Measurements from ENCODE around the gene RNFT2. TPM values are rescaled to one million over a fixed set of nuclear protein-coding genes. Genes with fewer than 3 reads are reported as not detected.

RNFT2 gene
- total RNA-seq, 2 experiments from 2014 or later: 4.9 to 6.0 TPM

- CTCF ChIA-PET: interaction anchor here (1.2 kb wide), 2 partner anchors 12 to 18 kb away, joined by 4 to 5 read pairs; no protein-coding TSS in a partner anchor
- Mint-ChIP-seq H3K4me1 (ENCODE audit: low read depth) (no peaks in the 10 kb centered on the region), H3K27ac (no peak overlapping the region), H3K4me3 (no peak overlapping the region), H3K9me3 (no peaks in the 10 kb centered on the region), H3K27me3 (peaks cover 35% of the 10 kb centered on the region), H3K36me3 (ENCODE audit: low read depth) (no peaks in the 10 kb centered on the region)
- H3K27me3 ChIP-seq (ENCODE audit: control insufficient read depth in 1 of 2, insufficient read depth in 2 of 2, low read length in 2 of 2): peaks cover 12 to 16% of the 10 kb centered on the region in 2 experiments
- H3K27ac ChIP-seq (ENCODE audit: low read depth in 1 of 2, low read length in 2 of 2): no peak overlapping the region
- peaks cover 0 to 5% of the 10 kb centered on the region in 2 experiments for H3K9me3 ChIP-seq (ENCODE audit: control insufficient read depth in 1 of 2, insufficient read depth in 1 of 2, low read length in 2 of 2)
- intact Hi-C loops (cut with DNase I, micrococcal nuclease): no loop called here
- no peak for TF ChIP-seq CTCF (IDR thresholded peaks at IDR 0.05)
- no peak overlapping the region for H3K4me3 ChIP-seq (ENCODE audit: low read length)
- DNase-seq (no peak), ATAC-seq (ENCODE audit: poor library complexity) (no peak)
- no peaks in the 10 kb centered on the region for H3K36me3 ChIP-seq (ENCODE audit: insufficient read depth, low read length)
- POLR2A ChIA-PET: interaction anchor here (1.0 kb wide), 1 partner anchor 455 kb away, joined by 3 read pairs; no protein-coding TSS in a partner anchor
- no peaks in the 10 kb centered on the region for H3K4me1 ChIP-seq (ENCODE audit: insufficient read depth, low read length)
Measured at GRCh38 chr12:116691205-116691604, 46.9 kb upstream of the RNFT2 start.

DNA sequence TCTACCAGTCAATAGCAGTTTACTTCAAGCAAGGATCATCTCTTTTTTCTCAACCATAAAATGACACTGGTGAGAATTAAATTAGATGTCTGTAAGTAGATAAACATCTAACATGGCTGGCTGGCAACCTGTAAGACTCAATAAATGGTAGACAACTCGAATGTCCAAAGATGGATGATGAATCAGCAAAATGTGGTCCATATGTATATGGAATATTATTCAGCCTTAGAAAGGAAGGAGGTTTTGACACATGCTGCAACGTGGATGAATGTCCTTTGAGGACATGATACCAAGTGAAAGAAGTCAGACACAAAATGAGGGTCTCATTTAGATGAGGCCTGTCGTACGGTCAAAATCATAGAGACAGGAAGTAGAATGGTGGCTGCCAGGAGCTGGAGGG is 46.5 kb upstream of the RNFT2 start:
- H3K9me3 Mint-ChIP-seq: no peaks in the 10 kb centered on the region
- DNase-seq (no peak), ATAC-seq (ENCODE audit: poor library complexity) (no peak)
- no peak overlapping the region for H3K27ac Mint-ChIP-seq
- intact Hi-C loops (cut with DNase I, micrococcal nuclease): no loop called here
- H3K9me3 ChIP-seq (ENCODE audit: control insufficient read depth in 1 of 2, insufficient read depth in 1 of 2, low read length in 2 of 2): peaks cover 0 to 5% of the 10 kb centered on the region in 2 experiments
- peaks cover 13 to 16% of the 10 kb centered on the region in 2 experiments for H3K27me3 ChIP-seq (ENCODE audit: control insufficient read depth in 1 of 2, insufficient read depth in 2 of 2, low read length in 2 of 2)
- H3K4me3 Mint-ChIP-seq: no peak overlapping the region
- ChIA-PET CTCF (interaction anchor here (1.2 kb wide), 1 partner anchor 12 kb away, joined by 4 read pairs; no protein-coding TSS in a partner anchor), POLR2A (no interaction called here)
- H3K27ac ChIP-seq (ENCODE audit: low read depth in 1 of 2, low read length in 2 of 2): no peak overlapping the region
- H3K36me3 Mint-ChIP-seq (ENCODE audit: low read depth): no peaks in the 10 kb centered on the region
- no peaks in the 10 kb centered on the region for H3K4me1 ChIP-seq (ENCODE audit: insufficient read depth, low read length)
- H3K36me3 ChIP-seq (ENCODE audit: insufficient read depth, low read length): no peaks in the 10 kb centered on the region
- no peak overlapping the region for H3K4me3 ChIP-seq (ENCODE audit: low read length)
- peaks cover 35% of the 10 kb centered on the region for H3K27me3 Mint-ChIP-seq
- no peak for TF ChIP-seq CTCF (IDR thresholded peaks at IDR 0.05)
- H3K4me1 Mint-ChIP-seq (ENCODE audit: low read depth): no peaks in the 10 kb centered on the region

- ChIA-PET CTCF (interaction anchor here (1.2 kb wide), 1 partner anchor 11 kb away, joined by 4 read pairs; no protein-coding TSS in a partner anchor), POLR2A (no interaction called here)
- DNase-seq: no peak
- H3K9me3 Mint-ChIP-seq: no peaks in the 10 kb centered on the region
- Histone ChIP-seq H3K9me3 (ENCODE audit: control insufficient read depth in 1 of 2, insufficient read depth in 1 of 2, low read length in 2 of 2) (peaks cover 0 to 5% of the 10 kb centered on the region in 2 experiments), H3K4me3 (ENCODE audit: low read length) (no peak overlapping the region), H3K27me3 (ENCODE audit: control insufficient read depth in 1 of 2, insufficient read depth in 2 of 2, low read length in 2 of 2) (peaks cover 13 to 16% of the 10 kb centered on the region in 2 experiments), H3K36me3 (ENCODE audit: insufficient read depth, low read length) (no peaks in the 10 kb centered on the region), H3K4me1 (ENCODE audit: insufficient read depth, low read length) (no peaks in the 10 kb centered on the region), H3K27ac (ENCODE audit: low read depth in 1 of 2, low read length in 2 of 2) (no peak overlapping the region)
- no peak overlapping the region for H3K27ac Mint-ChIP-seq
- no peaks in the 10 kb centered on the region for H3K36me3 Mint-ChIP-seq (ENCODE audit: low read depth)
- TF ChIP-seq CTCF (IDR thresholded peaks at IDR 0.05): no peak
- peaks cover 35% of the 10 kb centered on the region for H3K27me3 Mint-ChIP-seq
- intact Hi-C loops (cut with DNase I, micrococcal nuclease): no loop called here
- ATAC-seq (ENCODE audit: poor library complexity): no peak
- H3K4me3 Mint-ChIP-seq: no peak overlapping the region
- no peaks in the 10 kb centered on the region for H3K4me1 Mint-ChIP-seq (ENCODE audit: low read depth)
Measured at GRCh38 chr12:116692605-116693004, 45.5 kb upstream of the RNFT2 start.

Data from CD4-positive, alpha-beta T cell (primary cell).